ENCODE measurements around the gene TRABD.

The TRABD gene

DNA sequence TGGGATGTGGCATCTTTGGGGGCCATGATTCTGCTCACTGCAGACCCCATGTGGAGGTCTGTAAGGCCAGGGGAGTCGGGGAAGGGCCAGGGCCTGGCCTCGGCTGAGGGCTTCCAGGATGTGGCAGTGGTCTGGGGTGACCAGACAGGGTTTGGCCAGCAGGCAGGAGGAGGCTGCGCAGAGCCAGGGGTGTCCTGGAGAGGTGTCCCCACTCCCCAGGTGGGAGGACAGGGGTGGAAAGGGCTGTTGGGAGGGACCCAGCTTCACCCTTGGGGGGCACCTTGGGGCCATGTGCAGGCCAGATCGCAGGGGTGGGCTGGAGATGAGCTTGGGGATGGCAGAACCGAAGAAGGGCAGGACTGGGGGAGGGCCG, 11.7 kb upstream of the TRABD start:
- no peak for DNase-seq (ENCODE audit: low spot score)

DNA sequence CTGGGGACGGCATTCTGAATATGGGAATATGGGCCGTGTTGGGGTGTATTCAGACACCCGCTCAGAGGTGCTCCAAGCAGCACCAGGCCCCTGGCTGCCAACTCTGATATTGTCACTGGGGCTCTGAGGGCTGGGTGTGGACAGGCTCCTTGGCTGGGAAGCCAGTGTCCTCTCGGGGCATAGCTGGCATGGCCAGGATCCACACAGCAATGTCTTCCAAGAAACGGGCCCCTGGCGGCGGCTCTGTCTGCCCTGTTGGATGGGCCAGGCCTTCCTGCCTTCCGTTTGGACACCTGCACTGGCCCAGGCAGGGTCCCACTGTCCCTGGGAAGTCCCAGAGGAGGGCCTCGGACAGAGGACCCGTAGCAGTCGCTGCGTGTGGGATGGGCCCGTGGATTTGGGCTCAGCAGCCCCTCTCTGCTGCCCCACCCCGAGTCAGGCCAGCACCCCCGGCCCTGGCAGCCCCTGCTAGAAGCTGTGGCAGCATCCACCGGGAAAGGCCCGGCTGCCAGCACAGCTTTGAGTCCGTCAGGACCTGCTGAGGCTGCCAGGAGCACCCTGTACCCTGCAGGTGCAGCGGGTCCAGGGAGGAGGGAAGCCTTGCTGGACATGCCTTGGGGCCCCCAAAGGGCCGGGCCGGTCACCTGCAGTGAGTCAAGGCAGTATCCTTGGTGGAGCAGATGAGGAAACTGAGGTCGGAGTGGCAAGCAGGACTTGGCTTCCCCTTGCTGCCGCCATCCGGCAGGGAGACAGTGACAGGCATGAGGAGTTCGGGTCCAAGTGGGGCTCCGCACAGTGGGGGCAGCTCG, 11.1 kb upstream of the TRABD start:
- no peak for DNase-seq (ENCODE audit: low spot score)

DNA sequence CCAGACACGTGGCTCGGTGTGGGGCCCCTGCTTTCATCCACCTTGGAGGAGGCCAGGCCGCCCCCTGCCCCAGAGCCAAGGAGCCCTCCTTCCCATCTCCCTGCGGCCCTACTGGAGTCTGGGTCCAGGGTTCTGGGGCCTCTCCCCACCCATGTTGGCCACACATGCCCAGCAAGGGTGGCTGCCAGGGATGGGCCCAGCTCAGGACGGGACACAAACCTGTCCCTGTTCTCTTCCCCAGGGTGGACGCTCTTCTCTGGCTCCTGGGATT, 10.6 kb upstream of the TRABD start:
- no peak for DNase-seq (ENCODE audit: low spot score)

DNA sequence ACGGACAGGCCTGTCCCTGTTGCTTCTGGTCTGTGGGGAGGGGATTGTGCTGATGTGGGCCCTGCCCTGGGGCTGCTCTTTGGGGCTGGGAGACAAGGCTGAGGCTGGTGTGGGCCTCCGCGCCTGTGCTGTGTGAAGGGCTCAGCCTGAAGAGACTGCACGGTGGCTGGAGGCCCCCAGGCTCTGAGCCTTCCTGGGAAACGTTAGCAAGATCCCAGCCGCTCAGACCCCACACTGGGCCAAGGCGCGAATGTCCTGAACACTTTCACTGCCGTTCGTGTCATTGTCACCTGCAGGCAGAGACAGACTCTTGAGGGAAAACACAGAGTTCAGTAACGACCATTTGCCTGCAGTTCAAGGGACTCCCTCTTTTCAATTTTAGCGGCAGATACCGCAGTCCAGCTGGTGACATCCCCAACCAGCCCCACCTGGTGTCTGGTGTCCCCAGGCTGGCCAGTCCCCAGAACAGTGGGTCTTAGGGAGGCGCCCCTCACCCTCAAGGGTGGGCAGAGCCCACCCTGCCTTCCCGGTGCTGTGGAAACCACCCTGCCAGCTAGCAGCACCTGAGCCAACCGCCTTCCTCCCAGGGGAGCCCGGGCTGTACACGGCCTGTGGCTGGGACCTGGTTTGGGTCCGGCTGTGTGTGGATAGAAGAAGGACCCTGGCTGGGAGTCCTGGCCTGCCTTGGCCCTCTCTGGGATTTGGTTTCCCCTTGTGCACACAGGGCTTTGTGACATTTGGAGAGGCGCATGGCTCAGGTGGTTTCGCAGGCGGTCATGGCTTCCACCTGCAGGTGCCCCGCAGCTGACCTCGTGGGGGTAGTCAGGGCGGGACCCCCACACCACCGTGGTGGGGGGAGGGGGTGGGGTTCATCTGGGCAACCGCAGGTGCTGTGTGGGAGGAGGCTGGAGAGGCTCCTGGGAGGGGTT, 9.5 kb upstream of the TRABD start:
- no peak for DNase-seq (ENCODE audit: low spot score)

DNA sequence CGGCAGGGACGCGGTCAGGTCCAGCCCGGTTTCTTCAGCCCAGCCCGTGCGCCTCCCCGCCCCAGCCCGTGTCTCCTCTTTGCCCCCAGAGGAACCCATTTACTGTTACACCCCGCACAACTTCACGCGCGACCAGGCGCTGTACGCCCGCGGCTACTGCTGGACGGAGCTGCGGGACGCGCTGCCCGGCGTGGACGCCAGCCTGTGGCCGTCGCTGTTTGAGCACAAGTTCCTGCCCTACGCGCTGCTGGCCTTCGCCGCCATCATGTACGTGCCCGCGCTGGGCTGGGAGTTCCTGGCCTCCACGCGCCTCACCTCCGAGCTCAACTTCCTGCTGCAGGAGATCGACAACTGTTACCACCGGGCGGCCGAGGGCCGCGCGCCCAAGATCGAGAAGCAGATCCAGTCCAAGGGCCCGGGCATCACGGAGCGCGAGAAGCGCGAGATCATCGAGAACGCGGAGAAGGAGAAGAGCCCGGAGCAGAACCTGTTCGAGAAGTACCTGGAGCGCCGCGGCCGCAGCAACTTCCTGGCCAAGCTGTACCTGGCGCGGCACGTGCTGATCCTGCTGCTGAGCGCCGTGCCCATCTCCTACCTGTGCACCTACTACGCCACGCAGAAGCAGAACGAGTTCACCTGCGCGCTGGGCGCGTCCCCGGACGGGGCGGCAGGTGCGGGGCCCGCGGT, 8.7 kb upstream of the TRABD start:
- no peak for DNase-seq (ENCODE audit: low spot score)

DNA sequence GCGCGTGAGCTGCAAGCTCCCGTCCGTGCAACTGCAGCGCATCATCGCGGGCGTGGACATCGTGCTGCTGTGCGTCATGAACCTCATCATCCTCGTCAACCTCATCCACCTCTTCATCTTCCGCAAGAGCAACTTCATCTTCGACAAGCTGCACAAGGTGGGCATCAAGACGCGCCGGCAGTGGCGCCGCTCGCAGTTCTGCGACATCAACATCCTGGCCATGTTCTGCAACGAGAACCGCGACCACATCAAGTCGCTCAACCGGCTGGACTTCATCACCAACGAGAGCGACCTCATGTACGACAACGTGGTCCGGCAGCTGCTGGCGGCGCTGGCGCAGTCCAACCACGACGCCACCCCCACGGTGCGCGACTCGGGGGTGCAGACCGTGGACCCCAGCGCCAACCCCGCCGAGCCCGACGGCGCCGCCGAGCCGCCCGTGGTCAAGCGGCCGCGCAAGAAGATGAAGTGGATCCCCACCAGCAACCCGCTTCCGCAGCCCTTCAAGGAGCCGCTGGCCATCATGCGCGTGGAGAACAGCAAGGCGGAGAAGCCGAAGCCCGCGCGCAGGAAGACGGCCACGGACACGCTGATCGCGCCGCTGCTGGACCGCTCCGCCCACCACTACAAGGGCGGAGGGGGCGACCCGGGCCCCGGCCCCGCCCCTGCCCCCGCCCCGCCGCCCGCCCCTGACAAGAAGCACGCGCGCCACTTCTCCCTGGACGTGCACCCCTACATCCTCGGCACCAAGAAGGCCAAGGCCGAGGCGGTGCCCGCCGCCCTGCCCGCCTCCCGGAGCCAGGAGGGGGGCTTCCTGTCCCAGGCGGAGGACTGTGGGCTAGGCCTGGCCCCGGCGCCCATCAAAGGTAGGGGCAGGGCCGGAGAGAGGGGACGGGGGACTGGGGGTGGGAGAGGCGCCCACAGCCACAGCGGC, 7.9 kb upstream of the TRABD start:
- DNase-seq (ENCODE audit: low spot score) = no peak

DNA sequence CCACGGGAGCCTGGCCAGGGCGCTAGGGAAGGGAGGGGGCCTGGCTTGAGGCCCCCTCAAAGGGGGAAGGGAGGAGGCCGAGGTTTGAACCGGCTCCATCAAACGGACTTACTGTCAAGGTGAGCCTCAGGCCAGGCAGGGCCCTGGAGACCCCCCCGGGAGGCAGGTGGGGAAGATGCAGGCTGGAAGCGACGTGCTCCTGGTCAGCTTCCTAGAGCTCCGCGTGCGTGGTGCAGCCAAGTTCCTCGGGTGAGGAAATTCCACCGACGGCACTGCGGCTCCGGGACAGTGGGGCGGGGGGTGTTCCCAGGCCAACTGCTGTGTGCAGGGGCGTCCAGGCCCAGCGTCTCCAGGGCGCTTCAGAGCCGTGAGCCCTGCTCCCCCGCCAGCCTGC, 7.2 kb upstream of the TRABD start:
- DNase-seq (ENCODE audit: low spot score) = no peak

DNA sequence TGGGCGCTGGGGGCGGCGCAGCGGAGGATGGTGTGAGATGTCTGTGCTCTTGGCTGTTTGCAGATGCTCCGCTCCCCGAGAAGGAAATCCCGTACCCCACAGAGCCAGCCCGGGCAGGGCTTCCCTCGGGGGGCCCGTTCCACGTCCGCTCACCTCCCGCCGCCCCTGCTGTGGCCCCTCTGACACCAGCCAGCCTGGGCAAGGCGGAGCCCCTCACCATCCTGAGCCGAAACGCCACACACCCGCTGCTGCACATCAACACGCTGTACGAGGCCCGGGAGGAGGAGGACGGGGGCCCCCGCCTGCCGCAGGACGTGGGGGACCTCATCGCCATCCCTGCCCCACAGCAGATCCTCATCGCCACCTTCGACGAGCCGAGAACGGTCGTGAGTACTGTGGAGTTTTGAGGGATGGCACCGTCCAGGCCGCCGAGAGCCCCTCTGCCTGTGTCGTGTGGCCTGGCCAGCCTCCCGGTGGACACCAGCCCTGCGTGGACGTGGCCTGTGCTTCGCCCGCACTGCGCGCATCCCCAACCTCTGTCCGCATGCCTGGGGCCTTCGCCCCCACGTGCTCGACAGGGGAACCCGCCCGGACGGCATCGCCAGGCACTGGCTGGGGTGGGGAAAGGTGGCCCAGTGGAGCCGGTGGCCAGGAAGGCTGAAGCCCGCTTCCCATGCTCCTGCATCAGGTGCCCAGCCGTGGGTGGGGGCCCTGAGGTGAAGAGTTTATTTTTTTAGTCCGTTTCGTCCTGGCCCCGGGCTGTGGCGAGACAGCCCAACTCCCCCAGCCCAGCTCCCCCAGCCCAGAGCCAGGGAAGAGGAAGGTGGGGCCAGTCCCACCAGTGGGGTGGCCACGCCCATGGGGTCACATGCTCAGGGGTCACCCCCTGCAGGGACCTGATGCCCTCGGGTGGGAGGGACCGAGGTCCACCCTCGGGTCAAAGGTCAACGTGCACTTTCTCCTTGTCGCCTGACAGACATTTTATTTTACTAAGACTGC, 6.5 kb upstream of the TRABD start:
- DNase-seq (ENCODE audit: low spot score) = no peak

DNA sequence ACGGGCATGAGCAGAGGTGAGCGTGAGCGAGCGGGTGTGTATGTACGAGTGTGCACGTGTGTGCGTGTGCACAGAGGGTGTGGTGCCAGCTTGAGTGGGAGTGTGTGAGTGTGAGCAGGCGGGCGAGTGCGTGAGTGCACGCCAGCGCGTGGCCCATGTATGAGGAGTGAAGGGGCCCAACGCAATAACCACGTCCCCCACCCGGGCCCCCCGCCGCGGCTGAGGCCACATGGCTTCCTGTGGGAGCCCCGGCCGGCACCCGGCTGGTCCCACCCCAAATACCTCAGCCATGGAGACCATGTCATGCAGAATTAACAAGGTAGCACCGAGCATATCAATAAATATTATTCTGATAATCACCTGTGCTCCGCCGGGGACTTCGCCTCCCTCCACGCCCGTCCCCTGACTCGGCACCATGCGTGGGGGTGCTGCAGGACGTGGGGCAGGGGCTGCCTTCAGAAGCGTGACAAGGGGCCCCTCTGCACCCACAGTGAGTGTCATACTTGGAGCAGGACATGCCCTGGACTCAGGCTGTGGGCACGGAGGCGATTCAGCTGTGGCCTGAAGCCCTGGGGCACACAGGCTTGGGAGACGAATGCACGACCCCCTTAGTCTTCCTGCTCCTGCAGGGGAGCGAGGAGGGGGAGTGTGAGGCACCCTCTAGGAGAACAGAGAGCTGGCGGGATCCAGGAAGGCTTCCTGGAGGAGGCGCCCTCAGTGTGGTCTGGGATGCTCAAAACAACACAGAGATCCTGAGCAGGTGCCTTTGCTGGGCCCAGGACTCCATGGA, 5.6 kb upstream of the TRABD start:
- DNase-seq (ENCODE audit: low spot score) = no peak

DNA sequence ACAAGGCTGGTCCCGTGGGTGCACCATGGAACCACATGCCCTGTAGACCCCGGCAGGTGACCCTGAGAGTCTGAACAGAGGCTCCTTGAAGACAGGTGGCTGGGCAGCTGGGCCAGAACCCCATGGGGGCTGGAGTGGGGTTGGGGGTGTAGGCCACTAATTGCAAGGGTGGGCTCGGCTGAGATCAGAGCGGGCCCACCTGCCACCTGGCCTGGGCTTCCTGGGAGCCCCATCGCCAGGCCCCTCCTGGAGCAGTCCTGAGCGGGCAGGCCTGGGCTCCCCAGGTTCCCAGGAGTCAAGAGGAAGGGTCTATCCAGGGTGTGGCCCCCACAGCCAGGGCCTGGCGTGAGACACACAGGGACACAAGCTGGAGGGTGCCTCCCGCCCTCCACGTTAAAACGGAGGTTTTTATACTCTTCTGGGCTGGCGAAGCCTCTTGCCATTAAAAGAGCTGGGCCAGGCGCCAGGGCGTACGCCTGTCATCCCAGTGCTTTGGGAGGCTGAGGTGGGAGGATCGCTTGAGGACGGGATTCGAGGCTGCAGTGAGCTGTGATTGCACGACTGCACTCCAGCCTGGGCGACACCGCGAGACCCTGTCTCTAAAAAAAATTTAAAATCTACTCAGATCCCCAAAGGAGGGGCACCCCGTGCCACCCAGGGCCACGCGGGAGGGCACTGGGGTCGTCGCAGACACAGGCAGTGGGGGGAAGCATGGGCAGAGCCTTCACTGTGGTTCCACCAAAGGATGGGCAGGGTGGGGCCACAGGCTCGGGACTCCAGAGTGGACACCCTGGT, 4.8 kb upstream of the TRABD start:
- no peak for DNase-seq (ENCODE audit: low spot score)

DNA sequence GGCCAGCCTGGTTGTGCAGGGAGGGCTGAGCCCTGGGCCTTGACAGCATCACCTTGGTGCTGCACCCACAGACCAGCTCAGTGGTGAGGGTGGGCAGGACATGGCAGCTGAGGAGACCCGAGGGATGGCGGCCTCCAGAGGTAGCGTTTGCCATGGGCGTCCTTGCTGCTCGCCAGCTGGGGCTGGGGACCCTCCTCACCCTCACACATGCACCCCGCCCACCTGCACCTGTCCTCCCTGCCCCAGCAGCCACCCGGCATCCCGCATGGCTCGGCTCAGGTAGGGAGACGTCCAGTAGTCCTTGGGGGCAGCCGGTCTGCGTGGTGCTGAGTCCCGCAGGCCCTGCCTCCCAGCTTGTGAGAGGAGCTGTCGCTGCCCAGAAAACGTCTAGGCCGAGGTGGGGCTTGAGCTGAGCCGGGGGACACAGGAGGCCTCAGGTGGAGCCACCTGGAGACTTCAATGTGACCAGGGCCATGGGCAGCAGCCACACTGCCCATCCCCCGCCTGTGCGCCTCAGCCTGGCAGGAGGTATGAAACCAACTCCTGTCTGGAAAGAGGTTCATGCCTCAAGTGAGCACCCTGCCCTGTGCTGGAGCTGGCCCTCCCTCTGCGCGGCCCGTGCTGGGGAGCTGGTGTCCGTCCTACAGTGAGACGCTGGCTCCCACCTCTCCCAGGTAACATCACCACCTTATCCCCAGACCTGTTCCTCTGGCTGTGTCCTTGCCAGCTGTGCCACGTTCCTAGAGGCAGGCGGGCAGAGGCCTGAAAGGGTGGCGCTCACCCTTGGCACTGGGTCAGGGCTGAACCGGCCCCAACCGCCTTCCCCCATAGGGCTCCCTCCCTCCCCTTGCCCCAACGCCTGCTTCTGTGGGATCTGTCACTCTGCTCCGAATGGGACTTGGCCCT, 3.3 kb upstream of the TRABD start:
- no peak for DNase-seq (ENCODE audit: low spot score)

DNA sequence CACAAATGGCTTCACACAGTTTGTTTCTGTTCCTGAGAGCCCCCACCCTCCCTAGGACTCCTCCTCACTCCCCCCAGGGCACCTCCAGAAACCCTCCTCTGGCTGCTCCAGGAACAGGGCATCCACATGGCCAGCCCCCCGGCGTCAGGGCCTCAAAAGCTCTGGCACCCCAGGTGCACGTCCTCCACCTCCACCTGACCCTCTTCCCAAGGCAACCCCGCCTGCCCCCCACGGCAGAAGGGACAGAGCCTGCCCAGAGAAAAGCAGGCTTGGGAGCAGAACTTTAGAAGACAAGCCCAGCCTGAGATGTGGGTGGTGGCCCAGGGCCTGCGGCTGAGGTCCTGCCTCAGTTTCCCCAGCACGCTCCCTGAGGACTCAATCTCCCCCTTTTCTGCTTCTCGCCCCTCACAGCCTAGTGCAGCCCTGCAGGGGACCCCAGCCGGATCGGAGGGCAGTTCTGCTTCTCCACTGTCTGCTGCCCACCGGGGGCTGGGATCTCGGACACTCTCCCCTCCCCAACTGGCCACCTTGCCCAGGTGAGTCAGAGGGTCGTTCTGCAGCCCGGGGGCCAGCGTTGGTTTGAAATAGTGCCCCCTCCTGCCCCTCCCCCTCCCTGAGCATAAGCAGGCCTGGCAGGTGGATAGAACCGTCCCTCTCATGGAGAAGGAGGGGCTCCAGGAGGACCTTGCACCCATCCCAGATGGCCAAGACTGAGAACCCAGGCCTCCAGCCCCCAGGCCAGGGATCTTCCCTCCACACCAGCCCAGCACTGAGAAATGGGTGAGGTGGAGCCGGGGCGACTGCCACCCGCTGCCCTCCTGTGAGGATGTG, 2.4 kb upstream of the TRABD start:
- no peak for DNase-seq (ENCODE audit: low spot score)

DNA sequence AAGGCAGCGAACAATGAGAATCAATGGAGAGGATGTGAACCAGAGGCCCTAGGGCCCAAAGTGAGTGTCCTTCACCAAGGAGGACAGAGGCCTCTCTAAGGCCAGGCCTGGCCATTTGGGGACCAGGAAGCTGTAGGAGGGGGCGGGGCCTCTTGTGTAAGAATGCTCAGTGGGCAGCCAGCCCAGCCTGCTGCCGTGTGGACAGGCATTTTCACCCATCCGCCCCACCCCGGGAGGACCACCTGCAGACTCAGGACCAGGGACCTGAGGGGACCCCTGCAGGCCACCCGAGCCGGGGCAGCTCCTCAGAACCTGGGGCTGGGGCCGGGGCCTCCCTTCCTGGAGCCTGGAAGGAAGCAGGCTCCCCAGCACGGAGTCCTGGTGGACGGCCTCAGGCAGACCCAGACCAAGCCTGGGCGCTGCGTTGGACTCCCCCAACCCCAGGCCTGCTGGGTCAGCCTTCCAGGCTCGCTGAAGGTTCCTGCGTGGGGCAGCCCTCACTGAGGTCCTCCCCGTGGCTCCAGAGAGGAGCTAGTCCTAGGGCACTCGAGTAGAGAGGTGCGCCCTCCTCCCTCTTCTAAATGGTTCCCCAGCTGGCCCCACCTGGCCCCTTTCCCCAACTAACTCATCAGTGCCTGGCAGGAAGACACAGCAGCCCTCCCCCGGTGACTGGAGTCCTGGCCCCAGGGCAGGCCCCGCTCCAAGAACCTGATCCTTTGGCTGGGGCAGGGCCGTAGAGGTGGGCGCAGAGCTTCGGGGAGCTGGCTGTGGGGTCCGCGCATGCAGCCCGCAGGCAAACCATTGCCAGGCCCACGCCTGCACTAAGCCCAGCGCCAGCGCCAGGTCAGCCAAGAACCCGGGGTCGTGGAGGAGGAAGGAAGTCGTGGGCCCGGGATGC, 1.5 kb upstream of the TRABD start:
- peak; percentile 47 for DNase-seq (ENCODE audit: low spot score)

DNA sequence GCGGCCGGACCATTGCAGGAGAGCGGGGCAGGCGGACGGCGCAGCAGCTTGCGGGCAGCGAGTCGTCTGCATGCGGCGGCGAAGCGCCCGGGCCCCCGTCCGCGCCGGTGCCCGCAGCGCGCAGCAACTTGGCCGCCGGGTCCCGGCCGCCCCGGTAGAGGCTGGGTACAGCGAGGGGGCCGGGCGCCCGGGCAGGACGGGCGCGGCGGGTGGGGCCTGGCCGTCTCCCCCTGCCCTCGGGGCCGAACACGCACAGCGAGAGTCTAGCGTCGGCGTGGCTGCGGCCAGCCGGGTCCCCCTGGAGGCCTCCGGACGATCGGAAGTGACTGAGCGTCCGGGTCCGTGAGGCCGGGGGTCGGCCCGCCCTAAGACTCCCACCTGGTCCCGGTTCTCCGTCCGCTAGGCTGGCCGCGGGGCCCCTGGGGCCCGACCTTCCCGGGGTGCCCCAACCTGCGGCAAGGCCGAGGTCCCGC, 775 bp upstream of the TRABD start:
- no peak for DNase-seq (ENCODE audit: low spot score)

DNA sequence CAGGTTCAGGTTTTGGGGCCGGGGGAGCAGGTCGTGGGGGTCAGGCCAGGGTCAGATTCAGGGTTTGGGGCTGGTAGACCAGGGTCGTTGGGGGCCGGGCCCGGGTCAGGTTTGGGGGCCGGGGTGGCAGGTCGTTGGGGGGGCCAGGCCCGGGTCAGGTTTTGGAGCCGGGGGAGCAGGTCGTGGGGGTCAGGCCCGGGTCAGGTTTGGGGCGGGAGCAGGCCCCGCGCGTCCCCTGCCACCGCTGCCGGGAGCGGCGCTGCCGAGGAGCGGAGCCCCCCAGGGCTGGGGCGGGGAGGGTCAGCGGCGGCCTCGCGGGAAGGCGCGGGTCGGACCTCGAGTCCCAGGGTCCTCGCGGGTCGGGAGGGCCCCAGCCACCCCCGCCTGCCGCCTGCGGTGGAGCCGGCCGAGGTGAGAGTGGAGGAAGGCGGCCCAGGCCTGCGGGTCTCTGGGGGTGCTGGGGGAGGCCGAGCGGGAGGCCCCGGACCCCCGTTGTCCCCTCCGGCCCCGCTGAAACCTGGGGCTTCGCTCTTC, 535 bp downstream of the TRABD start:
- DNase-seq (ENCODE audit: low spot score) = no peak

All from globus pallidus (tissue), 1 donor.